GM12801 (cell line): Measurements from ENCODE around the gene CORO2B.

Source experiments
- CTCF ChIP-seq: IDR thresholded peaks from one replicate; pipeline ENCODE4 v1.5.1; 2011; ENCODE audit warnings: control low read depth; ENCODE audit not compliant: insufficient read length; ENCODE audit errors: extremely low read depth

Gene CORO2B

GRCh38 chr15:68571582-68571981 lies 7.2 kb upstream of the CORO2B start:
- no peak for TF ChIP-seq CTCF

- no peak for TF ChIP-seq CTCF
These were observed 6.5 kb upstream of the CORO2B start for GRCh38 chr15:68572309-68572708.

GRCh38 chr15:68572921-68573320 lies 5.9 kb upstream of the CORO2B start:
- TF ChIP-seq CTCF, result no peak

GRCh38 chr15:68574046-68574445 lies 4.7 kb upstream of the CORO2B start:
- no peak for TF ChIP-seq CTCF

GRCh38 chr15:68574629-68575028 lies 4.2 kb upstream of the CORO2B start:
- no peak for TF ChIP-seq CTCF

- no peak for TF ChIP-seq CTCF
These were observed 2.4 kb upstream of the CORO2B start for GRCh38 chr15:68576235-68576892.

GRCh38 chr15:68578175-68578979 lies 416 bp upstream of the CORO2B start:
- TF ChIP-seq CTCF, result no peak
